Adipocyte (in vitro differentiated cells): ENCODE data around the gene NUMB.
"Not testable (repeated sequence)": the region's sequence is repeated elsewhere in the genome, so short reads cannot be mapped to it uniquely, and the experiment has no call there.

ENCODE experiments used
- DNase-seq: peaks from one replicate; pipeline ENCODE4 v3.0.0-alpha.2; 2015; ENCODE audit warnings: low read depth
- H3K27me3 ChIP-seq: replicated peaks from 2 replicates; pipeline ENCODE4 v1.7.0; 2013; ENCODE audit warnings: mild to moderate bottlenecking, low read length, moderate library complexity; ENCODE audit not compliant: control insufficient read depth, insufficient read depth
- H3K36me3 ChIP-seq: 2 replicates; pipeline ENCODE4 v1.7.0; 2013; ENCODE audit warnings: low read length, mild to moderate bottlenecking, moderate library complexity; ENCODE audit not compliant: control insufficient read depth, insufficient read depth, severe bottlenecking
- H3K4me1 ChIP-seq: 2 replicates; pipeline ENCODE4 v1.7.0; 2013; ENCODE audit warnings: mild to moderate bottlenecking, low read length, moderate library complexity; ENCODE audit not compliant: control insufficient read depth, insufficient read depth
- H3K4me3 ChIP-seq: 2 replicates; pipeline ENCODE4 v1.7.0; 2013; ENCODE audit warnings: mild to moderate bottlenecking, low read length, moderate library complexity
- H3K9ac ChIP-seq: 2 replicates; pipeline ENCODE4 v1.7.0; 2013; ENCODE audit warnings: mild to moderate bottlenecking, low read length, moderate library complexity
- H3K9me3 ChIP-seq: 2 replicates; pipeline ENCODE4 v1.7.0; 2013; ENCODE audit warnings: mild to moderate bottlenecking, low read length, moderate library complexity; ENCODE audit not compliant: control insufficient read depth

Gene NUMB

DNA sequence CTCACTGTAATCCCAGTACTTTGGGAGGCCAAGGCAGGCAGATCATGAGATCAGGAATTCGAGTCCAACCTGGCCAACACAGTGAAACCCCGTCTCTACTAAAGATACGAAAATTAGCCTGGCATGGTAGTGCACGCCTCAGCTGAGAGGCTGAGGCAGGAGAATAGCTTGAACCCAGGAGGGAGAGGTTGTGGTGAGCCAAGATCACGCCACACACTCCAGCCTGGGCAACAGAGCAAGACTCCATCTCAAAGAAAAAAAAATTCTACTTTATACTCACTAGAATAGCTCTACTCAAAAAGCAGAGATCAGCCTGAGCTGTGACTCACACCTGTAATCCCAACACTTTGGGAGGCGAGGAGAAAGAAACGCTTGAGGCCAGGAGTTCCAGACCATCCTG is 17.1 kb downstream of the NUMB start:
- no peak overlapping the region for H3K9ac ChIP-seq
- H3K27me3 ChIP-seq: no peaks in the 10 kb centered on the region
- H3K4me1 ChIP-seq: peaks cover 5% of the 10 kb centered on the region
- DNase-seq: no peak
- H3K36me3 ChIP-seq: no peaks in the 10 kb centered on the region
- no peaks in the 10 kb centered on the region for H3K9me3 ChIP-seq
- H3K4me3 ChIP-seq: no peak overlapping the region

DNA sequence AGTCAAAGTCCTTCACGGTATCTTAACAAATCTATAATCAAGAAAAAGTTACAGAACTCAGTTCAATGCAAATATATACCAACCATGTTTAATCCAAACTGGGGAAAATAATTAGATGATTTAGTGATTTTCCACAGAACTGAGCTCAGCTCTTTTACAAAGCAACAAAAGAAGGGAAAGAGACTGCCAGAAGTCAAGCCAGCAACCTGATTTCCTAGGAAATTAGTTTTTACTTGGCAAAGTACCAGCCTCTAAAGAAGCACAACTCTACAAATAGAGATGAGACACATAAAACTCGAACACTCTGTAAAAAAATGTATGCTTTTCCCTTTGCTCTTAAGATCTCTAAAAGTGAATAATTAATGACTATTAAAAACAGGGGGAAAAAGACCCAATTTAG is 19.4 kb downstream of the NUMB start:
- Histone ChIP-seq H3K4me1 (peaks cover 5% of the 10 kb centered on the region), H3K4me3 (no peak overlapping the region), H3K9me3 (no peaks in the 10 kb centered on the region), H3K9ac (no peak overlapping the region), H3K36me3 (no peaks in the 10 kb centered on the region), H3K27me3 (no peaks in the 10 kb centered on the region)
- no peak for DNase-seq

- Histone ChIP-seq H3K4me1 (peaks cover 5% of the 10 kb centered on the region), H3K9me3 (no peaks in the 10 kb centered on the region), H3K36me3 (no peaks in the 10 kb centered on the region), H3K4me3 (no peak overlapping the region), H3K27me3 (no peaks in the 10 kb centered on the region), H3K9ac (no peak overlapping the region)
- no peak for DNase-seq
Observed at GRCh38 chr14:73437206-73437605, 21.1 kb downstream of the NUMB start.

DNA sequence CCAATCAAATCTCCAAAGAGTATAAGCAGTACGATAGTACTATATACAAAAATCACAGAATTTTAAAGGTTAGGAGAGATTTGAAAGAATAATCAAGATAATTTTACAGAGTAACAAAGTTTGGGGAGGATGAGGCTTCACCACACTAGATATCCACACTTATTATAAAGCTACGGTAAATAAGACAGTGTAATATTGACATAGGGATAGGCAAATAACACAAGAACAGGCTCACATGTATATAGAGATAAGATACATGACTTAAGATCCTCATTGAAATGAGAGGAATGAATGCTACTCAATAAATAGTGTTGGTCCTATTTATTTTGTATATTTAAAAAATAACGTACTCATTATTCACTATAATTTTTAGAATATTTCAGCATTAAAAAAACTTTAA is 26.2 kb downstream of the NUMB start:
- no peak for DNase-seq
- Histone ChIP-seq H3K4me3 (no peak overlapping the region), H3K9ac (no peak overlapping the region), H3K9me3 (no peaks in the 10 kb centered on the region), H3K4me1 (peaks cover 4% of the 10 kb centered on the region), H3K36me3 (no peaks in the 10 kb centered on the region), H3K27me3 (no peaks in the 10 kb centered on the region)

- DNase-seq: no peak
- no peaks in the 10 kb centered on the region for H3K27me3 ChIP-seq
- H3K4me1 ChIP-seq: peaks cover 9% of the 10 kb centered on the region
- no peaks in the 10 kb centered on the region for H3K9me3 ChIP-seq
- H3K4me3 ChIP-seq: no peak overlapping the region
- H3K9ac ChIP-seq: no peak overlapping the region
- no peaks in the 10 kb centered on the region for H3K36me3 ChIP-seq
Observed at GRCh38 chr14:73428353-73428824, 30.0 kb downstream of the NUMB start.

DNA sequence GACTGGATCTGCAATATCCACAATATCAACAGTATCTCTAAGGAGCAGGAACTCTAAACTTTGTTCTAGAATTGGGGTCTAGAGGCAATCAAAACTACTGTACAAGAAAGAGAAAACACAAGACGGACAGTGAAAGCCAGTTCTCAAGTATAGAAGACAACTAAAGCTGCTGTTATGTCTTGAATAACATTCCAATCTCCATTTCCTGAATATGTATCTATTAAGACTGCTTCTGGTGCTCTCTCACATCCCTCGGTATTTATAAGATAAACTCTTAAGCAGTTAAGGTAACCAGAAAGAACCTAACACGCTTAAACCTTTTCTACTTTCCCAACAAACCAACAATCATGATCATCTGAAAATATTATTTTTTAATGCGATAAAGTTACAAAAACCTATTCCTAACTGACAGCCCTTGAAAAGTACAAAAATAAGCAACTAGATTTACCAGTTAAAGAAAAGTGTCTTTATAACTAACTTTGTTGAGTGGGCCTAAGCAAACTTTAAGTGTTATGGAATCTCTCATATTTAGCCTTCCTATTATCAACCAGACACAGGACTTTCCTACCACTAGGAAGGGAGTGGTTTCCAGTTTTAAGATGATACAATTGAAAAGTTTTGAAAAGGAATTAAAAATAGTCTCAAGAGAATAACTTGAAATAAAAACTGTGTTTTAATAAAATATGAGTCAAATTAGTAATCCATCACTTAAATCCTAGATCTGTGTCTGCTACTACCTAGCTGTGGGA is 30.7 kb downstream of the NUMB start:
- H3K9ac ChIP-seq: no peak overlapping the region
- no peaks in the 10 kb centered on the region for H3K9me3 ChIP-seq
- H3K4me1 ChIP-seq: peaks cover 9% of the 10 kb centered on the region
- H3K27me3 ChIP-seq: no peaks in the 10 kb centered on the region
- H3K4me3 ChIP-seq: no peak overlapping the region
- no peaks in the 10 kb centered on the region for H3K36me3 ChIP-seq
- peak; percentile 25 for DNase-seq

GRCh38 chr14:73426877-73427276 is 31.5 kb downstream of the NUMB start:
- peak; percentile 59 for DNase-seq
- peaks cover 9% of the 10 kb centered on the region for H3K4me1 ChIP-seq
- no peaks in the 10 kb centered on the region for H3K9me3 ChIP-seq
- H3K36me3 ChIP-seq: no peaks in the 10 kb centered on the region
- H3K4me3 ChIP-seq: no peak overlapping the region
- H3K27me3 ChIP-seq: no peaks in the 10 kb centered on the region
- H3K9ac ChIP-seq: no peak overlapping the region

DNA sequence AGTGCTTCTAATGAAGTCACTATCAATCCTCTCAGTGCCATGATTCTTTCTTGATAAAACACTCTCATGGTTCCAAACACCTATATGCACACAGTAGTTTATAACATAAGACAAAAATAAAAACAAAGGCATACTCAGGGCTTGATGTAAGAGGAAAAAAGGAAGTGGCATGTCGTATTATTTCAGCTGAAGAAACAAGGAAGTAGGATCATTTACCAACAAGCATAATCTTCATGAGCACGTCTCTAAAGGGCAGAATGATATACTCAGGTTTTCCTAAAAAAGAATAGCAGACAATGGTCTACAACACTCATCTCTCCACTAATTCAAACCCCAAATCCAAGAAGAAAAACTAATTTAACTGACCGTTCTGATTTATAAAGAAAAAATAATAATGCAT is 33.9 kb downstream of the NUMB start:
- Histone ChIP-seq H3K9ac (no peak overlapping the region), H3K4me3 (no peak overlapping the region), H3K36me3 (peaks cover 10% of the 10 kb centered on the region), H3K27me3 (no peaks in the 10 kb centered on the region), H3K9me3 (no peaks in the 10 kb centered on the region), H3K4me1 (peaks cover 9% of the 10 kb centered on the region)
- DNase-seq: no peak

DNA sequence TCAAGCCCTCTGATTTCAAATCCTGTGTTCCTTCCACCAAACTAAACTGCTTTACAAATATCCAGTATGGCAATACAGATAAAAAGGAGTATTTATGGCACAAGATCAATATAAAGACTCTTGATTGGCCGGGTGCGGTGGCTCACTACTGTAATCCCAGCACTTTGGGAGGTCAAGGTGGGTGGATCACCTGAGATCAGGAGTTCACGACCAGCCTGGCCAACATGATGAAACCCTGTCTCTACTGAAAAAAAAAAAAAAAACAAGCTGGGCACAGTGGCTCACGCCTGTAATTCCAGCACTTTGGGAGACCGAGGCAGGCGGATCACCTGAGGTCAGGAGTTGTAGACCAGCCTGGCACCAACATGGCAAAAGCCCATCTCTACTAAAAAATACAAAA is 35.3 kb downstream of the NUMB start:
- H3K36me3 ChIP-seq, H3K4me1 ChIP-seq, H3K27me3 ChIP-seq, H3K9me3 ChIP-seq, H3K4me3 ChIP-seq, H3K9ac ChIP-seq, DNase-seq: not testable (repeated sequence)

DNA sequence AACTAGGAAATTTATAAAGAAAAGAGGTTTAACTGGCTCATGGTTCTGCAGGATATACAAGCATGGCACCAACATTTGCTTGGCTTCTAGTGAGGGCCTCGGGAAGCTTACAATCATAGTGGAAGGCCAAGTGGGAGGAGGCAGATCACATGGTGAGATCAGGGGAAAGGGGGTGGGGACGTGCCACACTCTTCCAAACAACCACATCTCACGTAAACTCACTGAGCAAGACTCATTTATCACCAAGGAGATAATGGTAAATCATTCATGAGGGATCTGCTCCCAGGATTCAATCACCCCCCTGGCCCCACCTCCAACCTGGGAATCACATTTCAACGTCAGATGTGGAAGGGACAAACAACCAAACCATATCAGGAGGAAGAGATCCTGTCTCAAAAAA is 35.8 kb downstream of the NUMB start:
- no peak for DNase-seq
- Histone ChIP-seq H3K4me1 (peaks cover 9% of the 10 kb centered on the region), H3K9me3 (no peaks in the 10 kb centered on the region), H3K36me3 (peaks cover 10% of the 10 kb centered on the region), H3K4me3 (no peak overlapping the region), H3K9ac (no peak overlapping the region), H3K27me3 (no peaks in the 10 kb centered on the region)

GRCh38 chr14:73418227-73418626 is 40.1 kb downstream of the NUMB start:
- H3K9me3 ChIP-seq: no peaks in the 10 kb centered on the region
- peak; percentile 31 for DNase-seq
- no peak overlapping the region for H3K4me3 ChIP-seq
- no peaks in the 10 kb centered on the region for H3K27me3 ChIP-seq
- H3K4me1 ChIP-seq: peaks cover 6% of the 10 kb centered on the region
- no peak overlapping the region for H3K9ac ChIP-seq
- peaks cover 16% of the 10 kb centered on the region for H3K36me3 ChIP-seq

DNA sequence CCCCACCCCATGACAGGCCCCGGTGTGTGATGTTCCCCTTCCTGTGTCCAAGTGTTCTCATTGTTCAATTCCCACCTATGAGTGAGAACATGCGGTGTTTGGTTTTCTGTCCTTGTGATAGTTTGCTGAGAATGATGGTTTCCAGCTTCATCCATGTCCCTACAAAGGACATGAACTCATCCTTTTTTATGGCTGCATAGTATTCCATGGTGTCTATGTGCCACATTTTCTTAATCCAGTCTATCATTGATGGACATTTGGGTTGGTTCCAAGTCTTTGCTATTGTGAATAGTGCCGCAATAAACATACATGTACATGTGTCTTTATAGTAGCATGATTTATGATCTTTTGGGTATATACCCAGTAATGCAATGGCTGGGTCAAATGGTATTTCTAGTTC is 52.1 kb downstream of the NUMB start:
- not testable (repeated sequence) for H3K27me3 ChIP-seq, H3K4me3 ChIP-seq, H3K9ac ChIP-seq, H3K9me3 ChIP-seq, DNase-seq, H3K4me1 ChIP-seq
- peaks cover 31% of the 10 kb centered on the region for H3K36me3 ChIP-seq
